Smooth muscle cell (in vitro differentiated cells): Measurements from ENCODE around the gene APPBP2. TPM values are rescaled to one million over a fixed set of nuclear protein-coding genes. Genes with fewer than 3 reads are reported as not detected.

ENCODE experiments used
- DNase-seq: peaks from one replicate; lab custom pipeline; 2025; ENCODE audit not compliant: unreplicated experiment; lab: John Stamatoyannopoulos, UW
- H2AFZ ChIP-seq: fragments of 200-600 bp; sonication (generic); 2 replicates; pipeline ENCODE4 v1.6.0; 2016; ENCODE audit warnings: antibody characterized with exemption, low read depth, mild to moderate bottlenecking
- H3F3A ChIP-seq: fragments of 200-600 bp; sonication (generic); 2 replicates; pipeline ENCODE4 v1.6.0; 2017; ENCODE audit warnings: antibody characterized with exemption, low read depth
- H3K27ac ChIP-seq: fragments of 200-600 bp; sonication (generic); 2 replicates; pipeline ENCODE4 v1.5.1; 2016; ENCODE audit warnings: low read depth, mild to moderate bottlenecking
- H3K27me3 ChIP-seq: fragments of 200-600 bp; sonication (generic); 2 replicates; pipeline ENCODE4 v1.6.1; 2016; ENCODE audit warnings: low read depth, mild to moderate bottlenecking
- H3K36me3 ChIP-seq: fragments of 200-600 bp; sonication (generic); 2 replicates; pipeline ENCODE4 v1.5.1; 2016; ENCODE audit warnings: low read depth
- H3K4me1 ChIP-seq: fragments of 200-600 bp; sonication (generic); 2 replicates; pipeline ENCODE4 v1.5.1; 2016; ENCODE audit warnings: low read depth
- H3K4me2 ChIP-seq: fragments of 200-600 bp; sonication (generic); 2 replicates; pipeline ENCODE4 v1.6.0; 2016; ENCODE audit warnings: mild to moderate bottlenecking
- H3K4me3 ChIP-seq: fragments of 200-600 bp; sonication (generic); 2 replicates; pipeline ENCODE4 v1.5.1; 2016; ENCODE audit warnings: mild to moderate bottlenecking
- H3K79me2 ChIP-seq: fragments of 200-600 bp; sonication (generic); 2 replicates; pipeline ENCODE4 v1.6.0; 2016; ENCODE audit warnings: low read depth, mild to moderate bottlenecking
- H3K9ac ChIP-seq: fragments of 200-600 bp; sonication (generic); 2 replicates; pipeline ENCODE4 v1.6.0; 2016; ENCODE audit warnings: low read depth
- H3K9me3 ChIP-seq: fragments of 200-600 bp; sonication (generic); replicated peaks from 2 replicates; pipeline ENCODE4 v1.5.1; 2016; ENCODE audit warnings: low read depth
- H4K20me1 ChIP-seq: fragments of 200-600 bp; sonication (generic); 2 replicates; pipeline ENCODE4 v1.6.0; 2016; ENCODE audit warnings: low read depth
- WGBS: methylation state at CpG from one replicate; pipeline ENCODE4 v1.1.7; 2016; ENCODE audit warnings: low lambda C conversion rate; 5-methylcytosine and 5-hydroxymethylcytosine counted together
- polyA plus RNA-seq: library from polyadenylated mRNA; unstranded; fragments of >200 nt; fragmentation: Nextera tagmentation; extraction: Ambion mirVana; gene quantifications from 2 replicates; pipeline ENCODE4 v1.2.1, GENCODE V29; 2016
- total RNA-seq: library from RNA; depleted of rRNA; stranded (reverse); fragments of >200 nt; gene quantifications from 2 replicates; pipeline ENCODE4 v1.2.3, GENCODE V29; 2014
- TF ChIP-seq, protein P1 (sequence below): fragments of 200-600 bp; sonication (generic); IDR thresholded peaks from 2 replicates; pipeline ENCODE4 v1.5.1; 2017; ENCODE audit warnings: borderline replicate concordance, mild to moderate bottlenecking, antibody characterized with exemption; ENCODE audit not compliant: insufficient read depth, poor library complexity, severe bottlenecking

Gene APPBP2
- total and polyA plus RNA-seq, 2 experiments from 2014 or later, result 38.3 to 40.9 TPM

DNA sequence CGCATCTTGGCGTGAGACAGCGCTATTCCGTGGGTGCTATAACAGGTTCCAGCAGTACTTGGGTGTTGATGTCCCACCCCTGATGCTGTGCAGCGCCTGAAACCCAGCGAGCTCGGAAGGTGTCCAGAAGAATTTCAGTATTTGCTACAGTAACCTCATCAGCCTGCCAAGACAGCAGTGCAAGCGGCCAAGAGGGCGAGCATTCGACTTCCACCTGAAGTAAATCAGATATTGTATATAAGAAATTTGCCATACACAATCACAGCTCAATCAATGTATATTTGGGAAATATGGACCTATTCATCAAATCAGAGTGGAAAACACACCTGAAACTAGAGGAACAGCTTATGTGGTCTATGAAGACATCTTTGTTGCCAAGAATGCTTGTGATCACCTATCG lies 13.0 kb downstream of the APPBP2 start:
- Histone ChIP-seq H3K4me1 (no peaks in the 10 kb centered on the region), H3F3A (no peaks in the 10 kb centered on the region), H3K27ac (no peak overlapping the region), H3K27me3 (no peaks in the 10 kb centered on the region), H3K79me2 (peaks cover 98% of the 10 kb centered on the region), H3K36me3 (peaks cover 3% of the 10 kb centered on the region), H3K9me3 (no peaks in the 10 kb centered on the region), H4K20me1 (peaks cover 99% of the 10 kb centered on the region), H2AFZ (no peak overlapping the region), H3K4me2 (no peak overlapping the region), H3K4me3 (no peak overlapping the region), H3K9ac (no peak overlapping the region)
- no peak for DNase-seq
- TF ChIP-seq, protein P1, sequence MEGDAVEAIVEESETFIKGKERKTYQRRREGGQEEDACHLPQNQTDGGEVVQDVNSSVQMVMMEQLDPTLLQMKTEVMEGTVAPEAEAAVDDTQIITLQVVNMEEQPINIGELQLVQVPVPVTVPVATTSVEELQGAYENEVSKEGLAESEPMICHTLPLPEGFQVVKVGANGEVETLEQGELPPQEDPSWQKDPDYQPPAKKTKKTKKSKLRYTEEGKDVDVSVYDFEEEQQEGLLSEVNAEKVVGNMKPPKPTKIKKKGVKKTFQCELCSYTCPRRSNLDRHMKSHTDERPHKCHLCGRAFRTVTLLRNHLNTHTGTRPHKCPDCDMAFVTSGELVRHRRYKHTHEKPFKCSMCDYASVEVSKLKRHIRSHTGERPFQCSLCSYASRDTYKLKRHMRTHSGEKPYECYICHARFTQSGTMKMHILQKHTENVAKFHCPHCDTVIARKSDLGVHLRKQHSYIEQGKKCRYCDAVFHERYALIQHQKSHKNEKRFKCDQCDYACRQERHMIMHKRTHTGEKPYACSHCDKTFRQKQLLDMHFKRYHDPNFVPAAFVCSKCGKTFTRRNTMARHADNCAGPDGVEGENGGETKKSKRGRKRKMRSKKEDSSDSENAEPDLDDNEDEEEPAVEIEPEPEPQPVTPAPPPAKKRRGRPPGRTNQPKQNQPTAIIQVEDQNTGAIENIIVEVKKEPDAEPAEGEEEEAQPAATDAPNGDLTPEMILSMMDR, result no peak
- over 99% methylated on average over 11 of the region's 11 CpGs for WGBS

DNA sequence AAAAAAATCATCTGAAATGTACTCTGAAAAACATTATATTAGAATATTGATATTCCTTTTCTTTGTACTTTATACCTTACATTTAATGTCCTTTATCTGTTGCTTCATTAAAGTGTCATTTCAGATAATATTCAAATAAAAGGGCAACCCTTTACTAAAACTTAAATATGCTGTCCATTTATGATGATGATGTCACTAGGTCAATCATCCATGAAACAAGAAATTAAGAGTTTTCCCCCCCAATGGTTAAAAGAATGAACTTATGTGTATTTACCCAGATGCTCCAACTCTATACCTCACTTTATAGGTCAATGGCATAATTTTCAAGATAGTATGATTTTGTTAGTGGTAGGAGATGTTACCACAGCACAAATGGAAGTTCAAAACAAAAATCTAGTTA lies 15.3 kb downstream of the APPBP2 start:
- H3F3A ChIP-seq, result no peaks in the 10 kb centered on the region
- H2AFZ ChIP-seq, result no peak overlapping the region
- TF ChIP-seq, protein P1, result no peak
- peaks cover 3% of the 10 kb centered on the region for H3K36me3 ChIP-seq
- DNase-seq, result no peak
- H3K4me3 ChIP-seq, result no peak overlapping the region
- no peak overlapping the region for H3K4me2 ChIP-seq
- no peaks in the 10 kb centered on the region for H3K27me3 ChIP-seq
- H3K9ac ChIP-seq, result no peak overlapping the region
- H3K9me3 ChIP-seq, result no peaks in the 10 kb centered on the region
- no peaks in the 10 kb centered on the region for H3K4me1 ChIP-seq
- peaks cover 98% of the 10 kb centered on the region for H3K79me2 ChIP-seq
- H3K27ac ChIP-seq, result no peak overlapping the region
- H4K20me1 ChIP-seq, result peaks cover 99% of the 10 kb centered on the region

DNA sequence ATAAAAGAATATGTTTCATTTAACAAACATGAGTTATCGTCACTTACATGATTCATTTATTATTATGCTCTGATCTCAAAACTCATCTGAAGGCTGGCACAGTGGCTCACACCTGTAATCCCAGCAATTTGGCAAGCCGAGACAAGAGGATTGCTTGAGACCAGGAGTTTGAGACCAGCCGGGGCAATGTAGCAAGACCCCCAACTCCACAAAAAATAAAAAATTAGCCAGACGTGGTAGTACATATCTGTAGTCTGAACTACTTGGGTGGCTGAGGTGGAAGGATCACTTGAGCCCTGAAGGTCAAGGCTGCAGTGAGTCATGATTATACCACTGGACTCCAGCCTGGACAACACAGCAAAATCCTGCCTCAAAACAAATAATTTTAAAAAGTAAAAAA lies 16.0 kb downstream of the APPBP2 start:
- DNase-seq, result no peak
- H3K9ac ChIP-seq, result no peak overlapping the region
- H3K27me3 ChIP-seq, result no peaks in the 10 kb centered on the region
- H4K20me1 ChIP-seq, result peaks cover 99% of the 10 kb centered on the region
- no peak overlapping the region for H3K4me3 ChIP-seq
- H3F3A ChIP-seq, result no peaks in the 10 kb centered on the region
- TF ChIP-seq, protein P1, result no peak
- no peak overlapping the region for H2AFZ ChIP-seq
- H3K36me3 ChIP-seq, result peaks cover 3% of the 10 kb centered on the region
- H3K27ac ChIP-seq, result no peak overlapping the region
- H3K9me3 ChIP-seq, result no peaks in the 10 kb centered on the region
- 95% methylated on average over 4 of the region's 4 CpGs for WGBS
- no peak overlapping the region for H3K4me2 ChIP-seq
- H3K4me1 ChIP-seq, result no peaks in the 10 kb centered on the region
- peaks cover 98% of the 10 kb centered on the region for H3K79me2 ChIP-seq

DNA sequence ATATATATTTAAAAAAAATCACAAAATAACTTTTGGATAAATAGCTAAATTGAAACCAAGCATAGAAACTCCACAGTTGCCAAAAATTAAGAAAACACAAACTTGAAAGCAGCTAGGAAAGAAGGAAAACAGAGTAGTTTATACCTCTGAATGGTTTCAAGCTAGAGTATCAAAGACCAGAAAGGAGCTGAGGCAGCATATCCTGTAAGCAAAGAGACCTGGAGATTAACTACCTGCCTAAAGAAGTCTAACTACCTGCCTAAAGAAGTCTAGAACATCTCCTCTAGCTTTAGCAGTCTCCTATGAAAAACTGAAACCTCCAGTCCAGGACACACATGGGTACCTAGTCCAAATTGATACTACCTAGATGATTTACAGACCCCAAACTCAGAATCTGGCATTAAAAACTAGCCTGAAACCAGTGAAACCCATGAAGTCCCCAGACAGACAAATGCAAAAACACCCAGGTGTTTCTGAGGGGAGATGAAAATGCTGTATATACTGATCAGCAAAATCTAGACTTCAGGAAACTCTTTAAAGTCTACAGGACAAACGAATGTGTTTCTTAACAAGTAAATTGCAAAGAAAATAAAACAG lies 17.6 kb downstream of the APPBP2 start:
- H3K4me1 ChIP-seq, result no peaks in the 10 kb centered on the region
- peaks cover 99% of the 10 kb centered on the region for H4K20me1 ChIP-seq
- H3K27ac ChIP-seq, result peak overlapping the region; percentile 28
- no peak overlapping the region for H3K9ac ChIP-seq
- H3K4me3 ChIP-seq, result no peak overlapping the region
- peaks cover 98% of the 10 kb centered on the region for H3K79me2 ChIP-seq
- 97% methylated on average over 1 of the region's 1 CpG for WGBS
- H3K9me3 ChIP-seq, result no peaks in the 10 kb centered on the region
- no peak overlapping the region for H2AFZ ChIP-seq
- no peak overlapping the region for H3K4me2 ChIP-seq
- DNase-seq, result no peak
- H3K36me3 ChIP-seq, result peaks cover 3% of the 10 kb centered on the region
- H3F3A ChIP-seq, result no peaks in the 10 kb centered on the region
- H3K27me3 ChIP-seq, result no peaks in the 10 kb centered on the region
- TF ChIP-seq, protein P1, result no peak
